Upper lobe of left lung (tissue), 6 donors: ENCODE results near the gene LHX3. TPM values are rescaled to one million over a fixed set of nuclear protein-coding genes. Genes with fewer than 3 reads are reported as not detected.
A peak's percentile ranks its signal among the peaks of the same experiment; 100 is the strongest.

Source experiments
- ATAC-seq, 2 donors: fragments of 200-7000 bp; cut with Tn5 transposase; one replicate each; pipeline ENCODE4 v1.9.1; 2022; ENCODE audit warnings: mild to moderate bottlenecking in 2 of 2, moderate library complexity in 2 of 2; ENCODE audit not compliant: low FRiP score in 2 of 2
- DNase-seq, 2 donors: peaks; one replicate each; pipeline ENCODE4 v3.0.0-alpha.2; 2019 to 2020
- H3K27ac ChIP-seq, 4 donors: fragments of 200-600 bp; sonication (generic); one replicate each; pipeline ENCODE4 v1.5.1; 2016 to 2019
- H3K27me3 ChIP-seq, 4 donors: fragments of 200-600 bp; sonication (generic); one replicate each; pipeline ENCODE4 v1.5.1; 2017 to 2019
- H3K36me3 ChIP-seq, 4 donors: fragments of 200-600 bp; sonication (generic); one replicate each; pipeline ENCODE4 v1.5.1; 2016 to 2019
- H3K4me1 ChIP-seq, 4 donors: fragments of 200-600 bp; sonication (generic); one replicate each; pipeline ENCODE4 v1.5.1; 2018 to 2019
- H3K4me3 ChIP-seq, 4 donors: fragments of 200-600 bp; sonication (generic); one replicate each; pipeline ENCODE4 v1.5.1; 2017 to 2019; ENCODE audit warnings: mild to moderate bottlenecking in 2 of 4, moderate library complexity in 1 of 4
- H3K9me3 ChIP-seq, 4 donors: fragments of 200-600 bp; sonication (generic); one replicate each; pipeline ENCODE4 v1.5.1; 2018 to 2019
- CTCF ChIP-seq, 6 experiments: fragments of 450-650 bp in 4 of 6; fragments of 200-600 bp in 2 of 6; sonication (generic) in 2 of 6; IDR thresholded peaks; one replicate each; pipeline ENCODE4 v1.5.1; 2016 to 2019; ENCODE audit warnings: antibody characterized with exemption in 6 of 6
- EP300 ChIP-seq, 4 donors: sonication (generic); formaldehyde crosslinking; IDR thresholded peaks; one replicate each; pipeline ENCODE4 v1.5.1; 2017; ENCODE audit warnings: antibody characterized with exemption in 4 of 4, control low read depth in 2 of 4
- POLR2A ChIP-seq, 4 donors: fragments of 450-650 bp; IDR thresholded peaks; one replicate each; pipeline ENCODE4 v1.5.1; 2016 to 2017; ENCODE audit warnings: antibody characterized with exemption in 4 of 4, mild to moderate bottlenecking in 2 of 4
- POLR2AphosphoS5 ChIP-seq, 2 donors: sonication (generic); formaldehyde crosslinking; IDR thresholded peaks; one replicate each; pipeline ENCODE4 v1.5.1; 2017; ENCODE audit warnings: antibody characterized with exemption in 2 of 2
- WGBS, 2 donors: methylation state at CpG; one replicate each; pipeline ENCODE4 v1.1.5; 2017 to 2018; 5-methylcytosine and 5-hydroxymethylcytosine counted together
- total RNA-seq, 6 donors: library from RNA; depleted of rRNA in 4 of 6; stranded (reverse); fragments of >200 nt in 4 of 6; gene quantifications; one replicate each; pipeline versions ENCODE4 v1.1.0 to v1.2.1, GENCODE V29; 2016 to 2021
- donor health status: DM: no; HTN: no; CAD: no; lungs with moderate emphysema.
- donor health status: DM: no; HTN: yes; CAD: no; lungs with severe emphysema.

Gene LHX3
- total RNA-seq, 6 donors from 2014 or later = 0.20 TPM; not detected in 5

GRCh38 chr9:136213733-136214132 is 8.8 kb upstream of the LHX3 start:
- H3K27me3 ChIP-seq = no peaks in the 10 kb centered on the region
- DNase-seq = no peak
- ATAC-seq = no peak
- TF ChIP-seq POLR2A (IDR thresholded peaks at IDR 0.05) (no peak), EP300 (IDR thresholded peaks at IDR 0.05) (no peak), CTCF (IDR thresholded peaks at IDR 0.05) (no peak), POLR2AphosphoS5 (IDR thresholded peaks at IDR 0.05) (no peak)
- WGBS, 2 donors = 94 to 97% methylated on average over 3 to 9 of the region's 9 CpGs
- H3K27ac ChIP-seq = no peak overlapping the region
- H3K36me3 ChIP-seq = peaks cover 19 to 86% (median 58%) of the 10 kb centered on the region in 4 donors
- H3K4me1 ChIP-seq = no peaks in the 10 kb centered on the region
- no peak overlapping the region for H3K4me3 ChIP-seq
- peaks cover 0 to 10% (median 4%) of the 10 kb centered on the region in 4 donors for H3K9me3 ChIP-seq

- H3K36me3 ChIP-seq = peaks cover 14 to 79% (median 50%) of the 10 kb centered on the region in 4 donors
- no peak for TF ChIP-seq POLR2AphosphoS5 (IDR thresholded peaks at IDR 0.05)
- TF ChIP-seq POLR2A (IDR thresholded peaks at IDR 0.05) = no peak
- no peak for TF ChIP-seq EP300 (IDR thresholded peaks at IDR 0.05)
- TF ChIP-seq CTCF (IDR thresholded peaks at IDR 0.05) = no peak
- 89 to 92% methylated on average over 27 to 28 of the region's 28 CpGs for WGBS, 2 donors
- no peak overlapping the region for H3K4me3 ChIP-seq
- no peak overlapping the region for H3K27ac ChIP-seq
- peaks cover 0 to 10% (median 4%) of the 10 kb centered on the region in 4 donors for H3K9me3 ChIP-seq
- no peaks in the 10 kb centered on the region for H3K27me3 ChIP-seq
- no peak for ATAC-seq
- DNase-seq = peak in 1 of 2 donors; percentile 60
- no peaks in the 10 kb centered on the region for H3K4me1 ChIP-seq
These were observed 7.5 kb upstream of the LHX3 start for GRCh38 chr9:136212345-136212950.

- Histone ChIP-seq H3K27me3 (no peaks in the 10 kb centered on the region), H3K4me1 (no peaks in the 10 kb centered on the region), H3K9me3 (peaks cover 0 to 10% (median 4%) of the 10 kb centered on the region in 4 donors), H3K36me3 (peaks cover 13 to 74% (median 47%) of the 10 kb centered on the region in 4 donors), H3K4me3 (no peak overlapping the region), H3K27ac (no peak overlapping the region)
- DNase-seq (peak in 1 of 2 donors; percentile 64), ATAC-seq (no peak)
- TF ChIP-seq EP300 (IDR thresholded peaks at IDR 0.05) (no peak), POLR2AphosphoS5 (IDR thresholded peaks at IDR 0.05) (no peak), CTCF (IDR thresholded peaks at IDR 0.05) (no peak), POLR2A (IDR thresholded peaks at IDR 0.05) (no peak)
- 92 to 95% methylated on average over 19 to 35 of the region's 35 CpGs for WGBS, 2 donors
These were observed 6.8 kb upstream of the LHX3 start for GRCh38 chr9:136211441-136212344.

GRCh38 chr9:136211006-136211405 is 6.1 kb upstream of the LHX3 start:
- Histone ChIP-seq H3K4me1 (no peaks in the 10 kb centered on the region), H3K36me3 (peaks cover 12 to 67% (median 41%) of the 10 kb centered on the region in 4 donors), H3K4me3 (no peak overlapping the region), H3K9me3 (peaks cover 0 to 10% (median 4%) of the 10 kb centered on the region in 4 donors), H3K27me3 (no peaks in the 10 kb centered on the region), H3K27ac (no peak overlapping the region)
- 89 to 90% methylated on average over 11 to 15 of the region's 15 CpGs for WGBS, 2 donors
- ATAC-seq = no peak
- DNase-seq = peak in 1 of 2 donors; percentile 54
- TF ChIP-seq POLR2AphosphoS5 (IDR thresholded peaks at IDR 0.05) = no peak
- TF ChIP-seq POLR2A (IDR thresholded peaks at IDR 0.05) = no peak
- no peak for TF ChIP-seq EP300 (IDR thresholded peaks at IDR 0.05)
- no peak for TF ChIP-seq CTCF (IDR thresholded peaks at IDR 0.05)
